Inflammatory macrophage treated with lipopolysaccharide for 1 hour (primary cell): ENCODE results near the gene MAP4K2.
A peak's percentile ranks its signal among the peaks of the same experiment; 100 is the strongest.
"Not testable (repeated sequence)": the region's sequence is repeated elsewhere in the genome, so short reads cannot be mapped to it uniquely, and the experiment has no call there.

Experiments used
- DNase-seq, 2 donors: peaks; one replicate each; pipeline ENCODE4 v3.0.0-alpha.2; 2020 to 2022

Gene MAP4K2

GRCh38 chr11:64803158-64803845 lies at the start of gene MAP4K2:
Gene MAP4K2 (minus strand): TSS chr11:64803214. CDS start chr11:64803149, 65 bp downstream.
- peak; percentile 74 to 88 for DNase-seq

- DNase-seq, result no peak
Observed at GRCh38 chr11:64851831-64852351, 48.9 kb upstream of the MAP4K2 start.

- DNase-seq, result peak; percentile 51 to 73
Observed at GRCh38 chr11:64850979-64851567, 48.1 kb upstream of the MAP4K2 start.

GRCh38 chr11:64849598-64850356 lies 46.8 kb upstream of the MAP4K2 start:
- DNase-seq, result peak; percentile 44 to 57

- DNase-seq, result no peak
Observed at GRCh38 chr11:64848826-64849597, 46.0 kb upstream of the MAP4K2 start.

GRCh38 chr11:64848214-64848825 lies 45.3 kb upstream of the MAP4K2 start:
- peak in 1 of 2 donors; percentile 22 for DNase-seq

GRCh38 chr11:64846998-64847666 lies 44.1 kb upstream of the MAP4K2 start:
- peak; percentile 88 to 98 for DNase-seq

GRCh38 chr11:64845776-64846129 lies 42.7 kb upstream of the MAP4K2 start:
- DNase-seq, result not testable (repeated sequence)

GRCh38 chr11:64845129-64845775 lies 42.2 kb upstream of the MAP4K2 start:
- no peak for DNase-seq

GRCh38 chr11:64844330-64845128 lies 41.5 kb upstream of the MAP4K2 start, which contains the start of gene CDC42BPG:
Gene CDC42BPG (minus strand): TSS chr11:64844653. CDS start chr11:64844569, 84 bp downstream.
- DNase-seq, result peak; percentile 52 to 66

GRCh38 chr11:64843686-64844329 lies 40.8 kb upstream of the MAP4K2 start:
- DNase-seq, result no peak

- no peak for DNase-seq
Observed at GRCh38 chr11:64842851-64843685, 40.1 kb upstream of the MAP4K2 start.

- DNase-seq, result no peak
Observed at GRCh38 chr11:64842366-64842759, 39.3 kb upstream of the MAP4K2 start.

GRCh38 chr11:64841592-64842365 lies 38.8 kb upstream of the MAP4K2 start:
- DNase-seq, result no peak

GRCh38 chr11:64839887-64840782 lies 37.1 kb upstream of the MAP4K2 start:
- DNase-seq, result no peak

GRCh38 chr11:64839335-64839734 lies 36.3 kb upstream of the MAP4K2 start:
- no peak for DNase-seq
